ENCODE data around the gene EEF1AKMT4. TPM values are rescaled to one million over a fixed set of nuclear protein-coding genes. Genes with fewer than 3 reads are reported as not detected.
A peak's percentile ranks its signal among the peaks of the same experiment; 100 is the strongest.
"Not testable (repeated sequence)": the region's sequence is repeated elsewhere in the genome, so short reads cannot be mapped to it uniquely, and the experiment has no call there.

Gene EEF1AKMT4
- total RNA-seq, 3 donors from 2014 or later (not counting 1 experiment from before 2014, with no cell fraction given), result 0.73 to 0.80 (median 0.79) TPM

DNA sequence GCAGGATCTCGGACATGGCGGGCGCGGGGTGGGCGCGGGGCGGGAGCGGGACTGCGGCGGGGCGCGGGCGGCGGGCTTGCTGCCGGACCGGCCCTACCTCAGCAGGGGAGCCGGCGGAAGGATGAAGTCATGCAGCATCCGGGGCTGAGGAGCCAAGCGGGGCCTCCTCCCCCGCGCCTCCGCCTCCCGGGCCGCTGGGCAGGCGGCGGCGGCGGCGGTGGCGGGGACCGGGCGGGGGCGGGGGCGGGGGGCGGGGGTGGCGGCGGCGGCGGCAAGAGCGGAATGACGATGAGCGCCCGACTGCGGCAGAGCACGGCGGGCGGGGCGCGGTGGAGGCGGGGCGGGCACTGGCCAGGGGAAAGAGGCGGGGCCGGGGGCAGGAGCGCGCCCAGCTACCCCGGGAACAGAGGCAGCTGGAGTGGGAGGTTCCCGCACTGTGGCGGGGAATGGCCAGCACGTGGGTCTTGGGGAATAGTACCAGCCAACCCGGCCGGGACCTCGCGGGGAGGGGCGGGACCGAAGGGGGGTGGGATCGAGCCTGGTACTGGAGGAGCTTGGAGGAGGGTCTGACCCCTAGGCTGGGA, 11.9 kb downstream of the EEF1AKMT4 start, which contains the start of gene CAMK2N2:
Gene CAMK2N2, minus strand, starts transcription at position 284 of the 584 bp plus-strand sequence. Its CDS starts 268 bp downstream, at position 16.
- Histone ChIP-seq H3K4me3 (ENCODE audit: low read length) (peak within 1 kb of the TSS; percentile 28), H3K9me3 (ENCODE audit: control insufficient read depth, insufficient read depth, low read length) (no peaks in the 10 kb centered on the region), H3K4me1 (ENCODE audit: control insufficient read depth, insufficient read depth, low read length) (peaks cover 29% of the 10 kb centered on the region), H3K27ac (ENCODE audit: low read length) (no peak within 1 kb of the TSS), H3K27me3 (ENCODE audit: control insufficient read depth, insufficient read depth, low read length) (peaks cover 20% of the 10 kb centered on the region), H3K36me3 (ENCODE audit: control insufficient read depth, insufficient read depth, low read length) (no peaks in the 10 kb centered on the region)
- TF ChIP-seq, protein P1, sequence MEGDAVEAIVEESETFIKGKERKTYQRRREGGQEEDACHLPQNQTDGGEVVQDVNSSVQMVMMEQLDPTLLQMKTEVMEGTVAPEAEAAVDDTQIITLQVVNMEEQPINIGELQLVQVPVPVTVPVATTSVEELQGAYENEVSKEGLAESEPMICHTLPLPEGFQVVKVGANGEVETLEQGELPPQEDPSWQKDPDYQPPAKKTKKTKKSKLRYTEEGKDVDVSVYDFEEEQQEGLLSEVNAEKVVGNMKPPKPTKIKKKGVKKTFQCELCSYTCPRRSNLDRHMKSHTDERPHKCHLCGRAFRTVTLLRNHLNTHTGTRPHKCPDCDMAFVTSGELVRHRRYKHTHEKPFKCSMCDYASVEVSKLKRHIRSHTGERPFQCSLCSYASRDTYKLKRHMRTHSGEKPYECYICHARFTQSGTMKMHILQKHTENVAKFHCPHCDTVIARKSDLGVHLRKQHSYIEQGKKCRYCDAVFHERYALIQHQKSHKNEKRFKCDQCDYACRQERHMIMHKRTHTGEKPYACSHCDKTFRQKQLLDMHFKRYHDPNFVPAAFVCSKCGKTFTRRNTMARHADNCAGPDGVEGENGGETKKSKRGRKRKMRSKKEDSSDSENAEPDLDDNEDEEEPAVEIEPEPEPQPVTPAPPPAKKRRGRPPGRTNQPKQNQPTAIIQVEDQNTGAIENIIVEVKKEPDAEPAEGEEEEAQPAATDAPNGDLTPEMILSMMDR (IDR thresholded peaks at IDR 0.05), result no peak
- Mint-ChIP-seq H3K27me3 (ENCODE audit: low read depth in 2 of 2) (peaks cover 0 to 17% of the 10 kb centered on the region in 2 donors), H3K4me1 (peaks cover 18 to 28% of the 10 kb centered on the region in 2 donors), H3K27ac (peak within 1 kb of the TSS; percentile 43 to 77), H3K4me3 (peak within 1 kb of the TSS; percentile 86), H3K36me3 (no peaks in the 10 kb centered on the region), H3K9me3 (no peaks in the 10 kb centered on the region)
- DNase-seq, result peak; percentile 45 to 68
- intact Hi-C loops (cut with micrococcal nuclease), result no loop called here
- under 1% methylated on average over 66 of the region's 67 CpGs for WGBS (ENCODE audit: insufficient coverage)
- peak; percentile 61 to 65 (median 61) for ATAC-seq

DNA sequence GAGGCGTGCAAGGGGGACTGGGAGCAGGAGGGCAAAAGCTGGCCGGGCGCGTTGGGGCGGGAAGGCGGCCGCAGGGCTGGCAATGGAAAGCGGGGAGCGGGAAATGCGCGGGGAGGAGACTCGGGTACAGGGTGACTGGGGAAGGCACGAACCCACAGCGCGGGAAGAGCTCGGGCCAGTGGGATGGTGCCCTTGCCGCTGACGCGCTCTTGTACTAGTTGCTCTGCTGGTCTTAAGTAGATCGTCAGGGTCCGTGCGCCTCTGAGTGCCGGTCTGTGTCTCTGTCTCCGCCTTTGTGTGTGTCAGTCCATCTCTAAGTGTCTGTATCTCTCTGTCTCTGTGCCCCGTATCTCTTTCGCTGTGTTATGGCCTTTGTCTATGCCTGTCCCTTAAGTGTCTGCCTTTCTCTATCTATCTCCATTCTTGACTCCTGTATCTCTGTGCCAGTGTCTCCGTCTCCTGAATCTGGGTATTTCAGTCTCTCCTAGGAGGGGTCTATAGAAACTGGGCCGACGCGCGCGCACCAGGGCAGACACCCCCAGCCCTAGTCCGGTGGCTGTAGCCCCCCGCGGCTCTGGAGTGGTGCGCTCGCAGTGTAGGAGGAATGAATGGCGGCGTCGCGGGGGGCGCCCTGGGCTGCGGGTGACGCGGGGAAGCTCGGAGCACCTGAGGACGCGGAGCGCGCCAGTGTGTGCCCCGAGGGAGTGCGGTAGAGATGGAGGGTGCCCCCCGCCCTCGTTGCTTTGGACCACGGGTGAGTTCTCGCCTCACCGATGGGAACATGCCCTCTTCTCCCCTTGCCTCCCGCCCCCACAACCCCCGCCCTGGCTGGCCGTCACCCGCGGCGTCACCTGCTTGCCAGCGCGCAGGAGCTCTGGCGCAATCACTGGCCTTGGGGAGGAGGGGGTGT, 12.6 kb downstream of the EEF1AKMT4 start:
- Mint-ChIP-seq H3K36me3 (no peaks in the 10 kb centered on the region), H3K27me3 (ENCODE audit: low read depth in 2 of 2) (peaks cover 3 to 19% of the 10 kb centered on the region in 2 donors), H3K9me3 (no peaks in the 10 kb centered on the region), H3K4me3 (peak overlapping the region; percentile 78), H3K4me1 (peaks cover 18 to 28% of the 10 kb centered on the region in 2 donors), H3K27ac (peak overlapping the region in 1 of 2 donors; percentile 45)
- Histone ChIP-seq H3K27me3 (ENCODE audit: control insufficient read depth, insufficient read depth, low read length) (peaks cover 20% of the 10 kb centered on the region), H3K36me3 (ENCODE audit: control insufficient read depth, insufficient read depth, low read length) (no peaks in the 10 kb centered on the region), H3K9me3 (ENCODE audit: control insufficient read depth, insufficient read depth, low read length) (no peaks in the 10 kb centered on the region), H3K27ac (ENCODE audit: low read length) (no peak overlapping the region), H3K4me3 (ENCODE audit: low read length) (peak overlapping the region; percentile 28), H3K4me1 (ENCODE audit: control insufficient read depth, insufficient read depth, low read length) (peaks cover 29% of the 10 kb centered on the region)
- DNase-seq, result peak in 1 of 2 donors; percentile 49
- 5% methylated on average over 62 of the region's 66 CpGs for WGBS (ENCODE audit: insufficient coverage)
- intact Hi-C loops (cut with micrococcal nuclease), result no loop called here
- TF ChIP-seq, protein P1 (IDR thresholded peaks at IDR 0.05), result no peak
- ATAC-seq, result peak; percentile 36 to 42 (median 42)

DNA sequence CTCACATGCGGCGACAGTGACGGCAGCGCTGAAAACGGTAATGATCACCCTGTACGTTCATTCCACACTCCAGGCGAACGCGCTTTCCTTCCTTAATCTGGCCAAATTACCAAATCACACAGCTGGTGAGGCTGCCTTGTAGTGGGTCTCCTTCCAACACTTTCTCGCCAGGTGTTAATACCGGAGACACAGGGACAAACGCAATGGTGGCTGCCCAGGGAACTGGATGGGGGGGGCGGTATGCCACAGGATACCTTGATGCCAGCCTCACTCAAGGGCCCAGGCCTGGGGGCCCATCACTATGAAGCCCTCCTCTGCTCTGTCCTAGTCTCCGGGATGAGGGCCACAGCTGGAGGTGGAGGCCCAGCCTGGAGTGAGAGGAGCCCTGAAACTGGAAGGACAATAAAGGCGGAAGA, 13.3 kb downstream of the EEF1AKMT4 start:
- 26% methylated on average over 15 of the region's 15 CpGs for WGBS (ENCODE audit: insufficient coverage)
- Histone ChIP-seq H3K27me3 (ENCODE audit: control insufficient read depth, insufficient read depth, low read length) (peaks cover 20% of the 10 kb centered on the region), H3K4me1 (ENCODE audit: control insufficient read depth, insufficient read depth, low read length) (peaks cover 29% of the 10 kb centered on the region), H3K27ac (ENCODE audit: low read length) (no peak overlapping the region), H3K36me3 (ENCODE audit: control insufficient read depth, insufficient read depth, low read length) (no peaks in the 10 kb centered on the region), H3K4me3 (ENCODE audit: low read length) (no peak overlapping the region), H3K9me3 (ENCODE audit: control insufficient read depth, insufficient read depth, low read length) (no peaks in the 10 kb centered on the region)
- Mint-ChIP-seq H3K27me3 (ENCODE audit: low read depth in 2 of 2) (peaks cover 10 to 24% of the 10 kb centered on the region in 2 donors), H3K36me3 (no peaks in the 10 kb centered on the region), H3K27ac (no peak overlapping the region), H3K9me3 (no peaks in the 10 kb centered on the region), H3K4me3 (peak overlapping the region; percentile 66), H3K4me1 (peaks cover 18 to 28% of the 10 kb centered on the region in 2 donors)
- TF ChIP-seq, protein P1 (IDR thresholded peaks at IDR 0.05), result no peak
- DNase-seq (no peak), ATAC-seq (no peak)
- intact Hi-C loops (cut with micrococcal nuclease), result no loop called here

DNA sequence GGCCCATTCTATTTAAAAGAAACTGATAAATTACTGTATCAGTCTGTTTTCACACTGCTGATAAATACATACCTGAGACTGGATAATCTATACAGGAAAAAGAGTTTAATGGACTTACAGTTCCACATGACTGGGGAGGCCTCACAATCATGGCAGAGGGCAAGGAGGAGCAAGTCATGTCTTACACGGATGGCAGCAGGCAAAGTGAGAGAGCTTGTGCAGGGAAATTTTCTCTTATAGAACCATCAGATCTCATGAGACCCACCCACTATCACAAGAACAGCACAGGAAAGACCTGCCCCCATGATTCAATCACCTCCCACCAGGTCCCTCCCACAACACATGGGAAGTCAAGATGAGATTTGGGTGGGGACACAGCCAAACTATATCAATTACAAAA, 17.8 kb downstream of the EEF1AKMT4 start:
- ATAC-seq; intact Hi-C loops (cut with micrococcal nuclease); H3K9me3 Mint-ChIP-seq; H3K4me3 ChIP-seq (ENCODE audit: low read length); H3K4me3 Mint-ChIP-seq; H3K36me3 ChIP-seq (ENCODE audit: control insufficient read depth, insufficient read depth, low read length); H3K4me1 ChIP-seq (ENCODE audit: control insufficient read depth, insufficient read depth, low read length); H3K27ac ChIP-seq (ENCODE audit: low read length); H3K4me1 Mint-ChIP-seq; H3K27ac Mint-ChIP-seq; H3K36me3 Mint-ChIP-seq; DNase-seq; H3K9me3 ChIP-seq (ENCODE audit: control insufficient read depth, insufficient read depth, low read length): not testable (repeated sequence)
- no CpG with 5 or more reads among the region's 1 CpG for WGBS (ENCODE audit: insufficient coverage)
- peaks cover 21 to 25% of the 10 kb centered on the region in 2 donors for H3K27me3 Mint-ChIP-seq (ENCODE audit: low read depth in 2 of 2)
- peaks cover 16% of the 10 kb centered on the region for H3K27me3 ChIP-seq (ENCODE audit: control insufficient read depth, insufficient read depth, low read length)
